Endothelial cell of hepatic sinusoid (primary cell): Measurements from ENCODE around the gene RIPK1.

Experiments used
- in situ Hi-C: cut with HindIII; loops from 2 replicates; pipeline ENCODE4 v1.10.0; 2017; ENCODE audit warnings: low sequenced_read_pairs

Gene RIPK1

DNA sequence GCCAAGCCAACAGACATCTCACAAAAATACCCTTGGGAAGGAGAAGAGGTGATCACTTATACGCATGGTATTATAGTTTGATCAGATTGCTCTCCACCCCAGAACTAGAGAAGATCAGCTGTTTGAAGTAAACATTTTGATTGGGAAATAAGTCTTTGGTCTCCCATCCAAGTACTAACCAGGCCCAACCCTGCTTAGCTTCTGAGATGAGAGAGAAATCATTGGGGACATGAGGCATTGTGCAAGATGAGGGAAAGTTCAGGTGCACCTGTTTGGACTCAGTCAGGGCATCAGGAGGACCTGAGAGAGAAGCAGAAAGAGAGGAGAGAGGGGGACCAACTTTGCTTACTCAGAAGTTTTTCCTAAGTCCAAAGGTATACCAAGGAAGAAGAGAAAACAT lies 11.4 kb downstream of the RIPK1 start:
- in situ Hi-C loops: no loop called here

DNA sequence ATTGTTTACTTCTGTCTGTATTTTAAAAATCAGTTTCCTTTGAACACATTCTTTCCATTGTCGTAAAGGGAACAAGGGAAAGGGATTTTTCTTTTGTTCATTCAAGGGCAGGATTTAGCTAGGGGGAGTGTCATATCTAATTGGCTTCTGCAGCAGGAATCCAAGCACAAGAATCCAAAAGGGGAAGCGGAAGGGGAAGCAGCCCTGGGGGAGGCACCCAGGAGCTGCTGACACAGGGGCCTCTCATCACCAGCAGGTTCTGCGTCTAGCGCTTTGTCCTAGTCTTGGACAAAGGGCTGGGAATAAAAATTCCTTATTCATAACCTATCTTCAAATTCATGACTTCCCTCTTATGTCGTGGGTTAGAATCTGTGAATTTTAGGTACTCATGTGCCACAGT lies 13.7 kb downstream of the RIPK1 start:
- in situ Hi-C loops: no loop called here

DNA sequence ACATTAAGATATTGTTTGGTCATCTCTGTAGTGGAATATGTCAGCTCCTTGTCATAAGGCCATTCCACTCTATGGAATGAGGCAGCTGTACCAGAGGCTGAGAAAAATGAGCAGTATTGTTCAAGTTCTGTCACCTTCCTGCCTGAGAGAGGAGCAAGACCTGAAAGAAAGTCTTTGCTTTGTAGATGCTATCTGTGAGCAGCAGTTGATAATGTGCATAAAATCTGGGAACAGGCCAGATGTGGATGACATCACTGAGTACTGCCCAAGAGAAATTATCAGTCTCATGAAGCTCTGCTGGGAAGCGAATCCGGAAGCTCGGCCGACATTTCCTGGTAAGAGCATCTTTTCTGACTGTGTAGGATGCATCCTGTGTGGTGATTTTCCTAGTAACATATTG lies 16.8 kb downstream of the RIPK1 start:
- in situ Hi-C loops: loop anchor here (5.0 kb wide), 1 partner anchor 97 kb away; no protein-coding TSS in a partner anchor

DNA sequence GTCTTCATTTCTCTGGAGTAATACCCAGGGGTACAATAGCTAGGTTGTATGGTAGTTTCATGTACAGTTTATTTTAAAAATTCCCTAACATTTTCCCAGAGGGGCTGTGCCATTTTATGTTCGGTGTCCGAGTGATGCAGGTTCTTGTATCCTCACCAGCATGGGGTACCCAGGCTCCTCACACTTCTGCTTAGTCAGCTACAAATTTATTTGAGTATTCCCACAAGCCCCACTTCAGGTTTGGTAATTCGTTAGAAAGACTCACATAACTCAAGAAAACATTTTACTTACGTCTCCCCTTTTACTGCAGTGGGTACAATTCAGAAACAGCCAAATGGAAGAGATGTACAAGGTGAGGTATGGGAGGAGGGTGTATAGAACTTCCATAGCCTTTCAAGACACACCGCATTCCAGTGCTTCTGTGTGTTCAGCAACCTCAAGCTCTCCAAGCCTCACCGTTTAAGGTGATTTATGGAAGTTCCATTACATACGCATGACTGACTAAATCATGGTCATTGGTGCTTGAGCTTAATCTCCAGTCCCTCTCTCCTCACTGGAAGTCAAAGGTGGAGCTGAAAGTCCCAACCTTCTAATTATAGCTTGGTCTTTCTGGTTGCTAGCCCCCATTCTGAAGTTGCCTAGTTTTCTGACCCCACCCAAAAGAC lies 18.1 kb downstream of the RIPK1 start:
- in situ Hi-C loops: loop anchor here (5.0 kb wide), 1 partner anchor 96 kb away; no protein-coding TSS in a partner anchor

DNA sequence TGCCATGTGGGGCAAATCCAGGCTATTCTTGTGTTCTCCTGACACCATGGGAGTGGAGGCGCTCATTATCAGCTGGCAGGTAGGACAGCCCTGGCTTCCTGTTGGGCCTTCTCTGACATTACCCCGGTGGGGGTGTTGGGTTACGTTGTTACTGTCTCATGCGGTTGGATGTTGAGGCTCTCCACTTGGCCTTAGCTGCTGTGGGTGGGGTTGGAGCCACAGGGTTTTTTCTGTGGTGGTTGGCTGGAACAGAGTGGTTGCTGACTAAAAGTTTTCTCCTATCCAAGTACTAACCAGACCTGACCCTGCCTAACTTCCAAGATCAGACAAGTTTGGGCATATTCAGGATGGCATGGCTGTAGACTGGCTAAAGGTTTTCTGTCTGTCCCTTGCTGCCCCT lies 20.2 kb downstream of the RIPK1 start:
- in situ Hi-C loops: loop anchor here (5.0 kb wide), 1 partner anchor 94 kb away; no protein-coding TSS in a partner anchor

DNA sequence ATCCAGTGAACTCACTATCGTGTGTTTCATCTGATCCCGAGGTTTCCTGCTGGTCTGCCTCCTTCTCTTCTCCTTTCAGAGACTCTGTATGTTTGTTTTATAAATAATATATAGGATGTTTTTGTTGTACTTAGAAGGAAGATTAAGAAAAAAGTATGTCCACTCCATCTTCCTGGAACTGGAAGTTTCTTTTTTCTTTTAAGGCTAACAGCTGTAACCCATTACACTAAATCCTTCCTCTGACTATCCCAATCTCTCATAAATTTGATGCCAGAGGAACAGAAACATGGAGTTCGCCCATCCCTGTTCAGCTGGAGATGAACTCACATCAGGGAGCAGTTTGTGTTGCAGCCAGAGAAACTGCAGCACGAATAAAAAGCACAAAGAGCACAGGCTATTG lies 20.7 kb downstream of the RIPK1 start:
- in situ Hi-C loops: loop anchor here (5.0 kb wide), 1 partner anchor 93 kb away; no protein-coding TSS in a partner anchor

DNA sequence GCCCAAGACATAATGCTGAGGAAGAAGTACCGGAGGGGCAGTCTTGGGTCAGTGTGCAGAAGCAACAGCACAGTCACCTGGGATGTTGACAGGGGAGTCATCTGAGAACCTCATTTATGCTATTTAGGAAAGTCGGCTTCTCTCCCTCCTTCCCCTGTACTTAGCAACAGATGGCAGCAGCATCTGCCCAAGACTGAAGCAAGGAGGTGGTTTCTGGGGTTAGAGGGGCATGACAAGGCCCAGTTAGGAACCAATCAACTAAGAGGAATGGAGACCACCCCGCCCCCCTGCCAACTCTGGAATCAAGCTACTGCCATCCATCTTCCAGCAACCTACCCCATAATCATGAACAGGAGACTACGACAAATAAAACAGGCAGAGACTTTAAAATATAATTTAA lies 21.7 kb downstream of the RIPK1 start:
- in situ Hi-C loops: no loop called here

DNA sequence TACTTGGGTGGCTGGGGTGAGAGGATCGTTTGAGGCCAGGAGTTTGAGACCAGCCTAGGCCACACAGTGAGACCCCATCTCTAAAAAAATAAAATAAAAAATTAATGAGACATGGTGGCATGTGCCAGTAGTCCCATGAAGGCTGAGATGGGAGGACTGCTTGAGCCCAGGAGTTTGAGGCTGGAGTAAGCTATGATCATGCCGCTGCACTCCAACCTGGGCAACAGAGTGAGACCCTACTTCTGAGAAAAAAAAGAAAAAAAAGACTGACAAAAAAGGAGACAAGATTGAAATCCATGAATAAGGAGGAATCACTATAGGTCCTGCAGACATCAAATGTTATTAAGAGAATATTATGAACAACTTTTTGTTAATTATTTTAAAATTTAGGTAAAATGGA lies 26.5 kb downstream of the RIPK1 start:
- in situ Hi-C loops: no loop called here

DNA sequence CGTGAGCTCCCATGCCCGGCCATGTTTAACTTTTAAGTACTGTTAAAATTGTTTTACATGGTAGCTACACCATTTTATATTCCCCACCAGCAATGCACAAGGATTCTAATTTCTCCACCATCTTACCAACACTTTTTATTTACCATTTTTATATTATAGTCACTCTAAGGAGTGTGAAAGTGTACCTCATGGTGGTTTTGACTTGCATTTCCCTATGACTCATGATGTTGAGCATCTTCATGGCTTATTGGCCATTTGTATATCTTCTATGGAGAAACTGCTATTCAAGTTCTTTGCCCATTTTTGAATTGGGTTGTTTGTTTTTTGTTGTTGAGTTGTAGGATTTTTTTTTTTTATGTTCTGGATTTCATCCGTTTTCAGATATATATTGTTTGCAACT lies 34.6 kb downstream of the RIPK1 start:
- in situ Hi-C loops: no loop called here

DNA sequence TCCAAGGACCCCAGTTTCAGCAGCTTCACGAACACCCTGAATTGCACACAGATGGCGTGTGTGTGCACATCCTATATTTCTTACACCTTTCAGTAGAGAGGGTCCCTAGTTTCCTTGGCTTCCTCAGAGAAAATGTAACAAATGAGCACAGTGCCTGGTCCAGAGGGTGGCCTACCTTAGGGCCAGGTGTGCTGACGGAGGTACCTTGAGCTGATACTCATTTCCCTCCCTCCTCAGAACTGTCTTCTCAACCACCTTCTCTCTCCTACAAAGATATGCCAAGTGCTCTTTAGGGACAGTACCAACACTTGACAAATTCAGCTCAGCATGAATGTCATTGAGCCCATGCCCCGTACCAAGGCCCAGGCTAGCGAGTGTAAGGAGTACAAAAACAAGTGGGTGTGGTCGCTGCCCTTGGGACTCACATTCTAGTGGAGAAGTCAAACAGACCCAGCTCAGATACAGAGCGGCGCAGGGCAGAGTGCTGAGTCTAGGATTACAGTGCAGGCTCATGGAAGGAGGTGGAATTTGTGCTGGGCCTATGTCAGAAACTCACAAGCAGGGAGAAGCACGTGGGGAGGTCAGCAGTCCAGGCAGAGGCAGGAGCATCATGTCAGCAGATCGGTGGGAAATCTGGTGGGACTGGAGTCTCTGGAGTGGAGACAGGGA lies 40.6 kb downstream of the RIPK1 start:
- in situ Hi-C loops: loop anchor here (5.0 kb wide), 1 partner anchor 97 kb away; no protein-coding TSS in a partner anchor

DNA sequence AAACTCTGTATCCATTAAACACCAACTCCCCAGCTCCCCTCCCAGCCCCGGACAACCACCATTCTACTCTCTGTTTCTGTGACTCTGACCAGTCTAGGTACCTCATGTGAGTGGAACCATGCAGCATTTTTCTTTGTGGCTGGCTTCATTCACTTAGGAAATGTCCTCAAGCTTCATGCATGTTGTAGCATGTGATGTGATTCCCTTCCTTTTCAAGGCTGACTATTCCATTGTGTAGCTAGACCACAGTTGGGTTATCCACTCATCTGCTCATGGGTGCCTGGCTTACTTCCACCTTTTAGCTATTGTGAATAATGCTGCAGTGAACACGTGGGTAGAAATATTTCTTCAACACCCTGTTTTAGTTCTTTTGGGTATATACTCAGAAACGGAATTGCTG lies 41.5 kb downstream of the RIPK1 start:
- in situ Hi-C loops: loop anchor here (5.0 kb wide), 1 partner anchor 97 kb away; no protein-coding TSS in a partner anchor

DNA sequence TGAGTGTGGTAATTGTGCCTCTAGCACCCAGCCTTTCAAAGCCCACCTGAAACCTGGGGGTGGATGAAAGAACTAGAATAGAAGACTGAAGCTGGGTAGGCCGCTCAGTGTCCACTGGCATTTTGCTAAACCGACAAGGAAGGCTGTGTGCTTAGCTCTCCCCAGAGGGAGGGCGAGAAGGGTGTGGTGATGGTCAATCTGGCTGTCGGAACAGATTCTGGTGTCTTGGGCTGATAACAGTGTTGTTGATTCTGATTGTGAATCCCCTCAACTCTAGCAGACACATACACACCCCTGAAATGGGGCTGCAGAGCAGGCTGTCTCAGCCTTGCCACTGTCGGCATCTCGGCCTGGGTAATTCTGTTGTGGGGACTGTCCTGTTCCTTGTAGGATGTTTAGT lies 46.1 kb downstream of the RIPK1 start:
- in situ Hi-C loops: no loop called here

DNA sequence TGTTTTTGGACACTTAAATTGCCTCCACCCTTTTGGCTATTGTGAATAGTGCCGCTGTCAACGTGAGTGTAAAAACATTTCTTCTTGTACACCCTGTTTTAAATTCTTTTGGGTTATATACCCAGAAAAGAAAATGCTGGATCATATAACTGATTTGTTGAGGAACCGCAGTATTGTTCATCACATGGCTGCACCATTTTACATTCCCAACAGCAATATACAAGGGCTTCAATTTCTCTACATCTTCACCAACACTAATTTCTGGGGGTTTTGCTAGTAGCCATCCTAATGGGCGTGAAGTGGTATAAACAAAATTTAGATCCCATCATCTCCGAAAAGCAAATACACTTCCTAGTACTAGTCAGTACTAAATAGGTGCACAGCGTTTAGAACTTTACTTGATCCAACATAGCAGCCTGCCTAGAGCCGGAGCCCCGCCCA lies 49.6 kb downstream of the RIPK1 start:
- in situ Hi-C loops: no loop called here

DNA sequence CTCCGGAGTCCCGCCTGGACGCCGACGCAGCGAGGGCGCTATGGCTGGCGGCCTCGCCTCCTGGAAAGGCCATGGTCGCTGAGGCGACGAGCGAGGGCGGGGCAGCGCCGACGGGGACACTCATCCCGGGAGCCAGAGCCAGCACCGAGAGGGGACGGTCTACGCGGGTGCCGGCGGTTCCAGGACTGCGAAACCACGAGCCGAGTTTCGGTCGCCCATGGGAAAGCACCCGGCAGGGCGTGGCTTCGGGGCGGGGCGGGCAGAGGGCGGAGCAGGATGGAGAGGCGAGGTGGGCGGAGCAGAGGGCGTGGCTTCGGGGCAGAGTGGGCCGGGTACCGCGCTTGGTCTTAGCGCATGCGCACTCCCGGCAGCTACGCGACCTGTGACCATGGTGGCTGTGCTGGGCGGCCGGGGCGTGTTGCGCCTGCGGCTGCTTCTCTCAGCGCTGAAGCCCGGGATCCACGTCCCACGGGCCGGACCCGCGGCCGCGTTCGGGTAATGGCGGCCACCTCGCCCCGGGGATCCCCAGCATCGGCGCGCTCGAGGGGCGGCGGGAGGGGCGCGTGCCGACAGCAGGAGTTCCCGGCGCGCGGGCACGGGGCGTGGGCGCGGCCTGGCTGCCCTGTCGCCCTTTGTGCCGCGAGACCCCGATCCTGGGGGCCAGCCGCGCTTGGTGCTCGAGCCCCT lies 50.2 kb downstream of the RIPK1 start, which contains the start of gene BPHL:
TSS of gene BPHL (plus strand) at position 359 of the 687 bp plus-strand sequence. CDS start at position 389, 30 bp downstream.
- in situ Hi-C loops: no loop called here

DNA sequence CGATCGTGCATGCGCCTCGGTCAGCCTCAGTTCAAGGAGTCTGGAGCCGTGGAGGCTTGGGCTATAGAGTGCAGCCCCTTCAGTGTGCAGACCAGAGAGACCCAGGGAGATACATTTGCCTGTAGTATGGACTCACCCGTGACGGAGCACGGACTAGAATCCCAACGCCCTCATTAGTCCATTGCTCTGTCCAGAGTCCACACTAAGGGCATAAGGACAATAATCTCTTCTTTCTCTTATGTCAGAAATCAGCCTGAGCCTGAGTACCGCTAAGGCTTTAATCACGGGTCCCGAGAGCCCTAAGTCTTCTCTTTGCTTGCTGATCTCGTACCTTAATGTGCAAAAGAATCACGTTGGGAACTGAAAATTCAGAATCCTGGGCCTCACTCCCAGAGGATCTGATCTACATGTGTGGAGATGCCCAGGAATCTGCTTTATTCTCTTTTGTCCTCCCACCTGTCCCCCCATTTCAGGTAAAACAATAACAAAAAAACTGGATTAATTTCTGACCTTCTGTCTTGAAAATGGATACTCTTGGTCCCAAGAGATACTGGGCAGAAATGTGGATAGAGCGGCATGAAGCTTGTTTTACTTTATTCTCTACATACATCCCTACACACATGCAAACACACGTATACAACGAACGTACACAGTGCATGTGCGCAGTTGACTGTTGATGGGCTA lies 50.9 kb downstream of the RIPK1 start:
- in situ Hi-C loops: no loop called here

DNA sequence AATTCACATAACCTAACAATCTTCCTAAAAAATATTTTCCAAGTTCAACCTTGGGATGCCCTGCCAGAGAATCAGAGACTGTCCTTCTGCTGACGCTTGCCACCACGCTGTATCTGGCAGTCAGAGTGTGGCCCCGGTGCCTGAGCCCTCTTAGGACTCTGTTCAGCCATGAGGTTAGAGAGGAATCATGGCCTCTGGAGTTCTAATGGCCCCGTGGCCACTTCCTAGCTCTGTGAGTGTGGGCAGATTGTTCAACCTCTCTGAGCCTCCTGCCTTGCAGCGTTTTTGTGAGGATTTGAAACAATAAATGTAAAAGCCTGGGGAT lies 52.4 kb downstream of the RIPK1 start:
- in situ Hi-C loops: no loop called here

DNA sequence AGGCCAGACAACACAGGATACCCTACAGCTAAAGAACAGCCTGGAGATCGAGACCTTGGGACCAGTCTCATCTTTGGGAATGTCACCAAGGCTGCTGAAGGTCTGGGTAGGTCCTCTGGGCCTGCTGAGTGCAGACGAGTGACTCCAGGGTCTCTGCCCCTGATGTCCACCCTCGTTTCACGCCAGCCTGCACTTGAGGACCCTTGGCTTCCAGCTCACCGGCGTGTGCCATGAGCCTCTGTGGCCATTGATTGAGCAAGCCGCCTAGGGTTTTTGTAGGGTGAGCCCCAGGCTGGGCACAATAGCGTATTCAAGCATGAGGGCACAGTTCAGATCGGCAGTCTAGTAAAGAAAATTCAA lies 54.5 kb downstream of the RIPK1 start:
- in situ Hi-C loops: no loop called here

DNA sequence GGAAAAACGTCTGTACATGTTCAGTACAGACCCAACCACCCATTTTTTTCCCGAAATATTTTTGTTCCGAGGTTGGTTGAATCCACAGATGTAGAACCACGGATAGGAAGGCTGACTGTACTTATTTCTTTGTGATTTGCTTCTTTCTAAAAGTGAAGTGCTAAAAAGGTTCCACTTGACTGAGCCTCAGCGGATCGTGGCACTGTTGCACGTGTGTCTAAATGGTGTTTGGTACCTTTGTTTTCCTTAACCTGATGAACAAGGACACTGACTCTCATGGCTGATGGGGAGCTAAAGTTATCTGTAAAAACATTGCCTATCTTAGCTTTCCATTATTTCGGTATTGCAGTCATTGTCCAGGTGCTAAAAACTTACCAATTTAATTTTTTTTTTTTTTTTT lies 56.4 kb downstream of the RIPK1 start:
- in situ Hi-C loops: no loop called here

DNA sequence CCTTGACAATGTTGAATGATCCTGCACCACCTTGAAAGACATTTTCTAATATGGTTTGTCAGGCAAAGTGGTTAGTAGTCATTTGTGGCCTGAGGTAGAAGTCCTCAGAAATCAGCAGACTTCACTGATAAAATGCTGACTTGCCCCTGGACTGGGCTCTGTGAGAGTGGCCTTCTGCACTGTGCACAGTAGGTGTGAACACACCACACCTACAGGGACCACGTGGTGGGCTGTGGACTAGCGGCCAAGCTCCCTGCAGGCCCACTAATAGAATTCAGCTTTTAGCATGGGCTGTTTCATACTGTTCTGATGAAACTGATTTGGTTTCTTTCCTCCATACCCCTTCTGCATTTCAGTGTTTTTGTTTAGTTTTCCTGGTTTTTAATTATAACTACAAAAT lies 57.5 kb downstream of the RIPK1 start:
- in situ Hi-C loops: no loop called here

DNA sequence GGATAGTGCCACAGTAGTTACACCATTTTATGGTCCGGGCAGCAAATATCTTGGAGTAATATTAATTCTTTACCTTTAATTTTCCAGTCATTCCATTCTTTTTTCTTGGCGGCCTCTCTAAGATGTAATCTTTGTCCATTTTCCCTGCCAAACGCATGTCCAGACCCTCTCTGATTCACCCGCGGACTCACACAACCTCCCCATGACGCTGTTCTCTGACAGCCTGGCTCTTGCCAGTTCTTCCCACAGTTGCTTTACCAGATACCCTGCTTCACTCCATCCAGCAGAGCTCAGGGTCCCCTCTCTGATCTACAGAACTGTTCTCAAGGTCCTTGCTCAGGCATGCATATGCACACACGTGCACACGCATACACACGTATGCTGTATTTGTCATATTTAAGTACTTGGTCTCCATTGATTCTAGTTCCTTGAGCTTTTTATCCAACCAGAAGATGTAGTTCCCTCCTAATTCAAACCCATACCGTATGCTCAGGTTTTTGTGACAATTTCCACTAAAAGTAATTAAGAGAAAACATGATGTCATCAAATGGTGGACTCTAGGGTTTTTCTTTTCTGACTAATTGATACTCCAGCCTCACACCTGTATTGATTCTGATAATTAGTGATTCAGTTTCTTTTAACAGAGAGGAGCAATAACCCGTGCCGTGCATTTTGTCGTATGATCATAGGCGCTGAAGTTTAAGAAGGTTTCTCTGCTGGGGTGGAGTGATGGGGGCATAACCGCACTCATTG lies 60.2 kb downstream of the RIPK1 start:
- in situ Hi-C loops: no loop called here

DNA sequence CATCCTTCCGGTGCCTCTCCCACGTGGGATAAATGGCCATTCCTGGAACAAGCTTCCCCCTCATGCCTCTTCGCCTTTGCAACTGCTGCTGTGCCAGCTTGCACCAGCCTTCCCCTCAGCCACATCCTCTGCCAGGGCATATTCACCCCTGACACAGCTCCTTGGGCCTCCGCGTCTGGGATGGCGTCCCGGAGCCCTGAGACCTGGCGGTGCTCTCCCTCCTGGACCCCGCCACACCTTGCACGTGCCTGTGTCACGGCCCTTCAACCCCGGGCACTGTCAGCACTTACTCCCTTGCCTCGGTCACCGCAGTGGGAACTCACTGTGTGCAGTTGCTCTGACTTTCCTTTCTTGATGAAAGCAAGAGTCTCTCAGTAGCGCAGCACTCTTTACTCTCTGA lies 63.4 kb downstream of the RIPK1 start:
- in situ Hi-C loops: no loop called here
